NCI-H2107 (cell line): Measurements from ENCODE around the gene CENATAC.
"Not testable (repeated sequence)": the region's sequence is repeated elsewhere in the genome, so short reads cannot be mapped to it uniquely, and the experiment has no call there.

ENCODE experiments used
- DNase-seq: peaks from one replicate; lab custom pipeline; 2025; lab: John Stamatoyannopoulos, UW

CENATAC gene

GRCh38 chr11:118996926-118997626, 862 bp upstream of the CENATAC start:
- no peak for DNase-seq

GRCh38 chr11:118998388-118998717, 415 bp downstream of the CENATAC start:
- DNase-seq, result no peak

- no peak for DNase-seq
Observed at GRCh38 chr11:118998822-118999221, 884 bp downstream of the CENATAC start.

GRCh38 chr11:119000906-119001305, 3.0 kb downstream of the CENATAC start:
- DNase-seq, result no peak

- DNase-seq, result no peak
Observed at GRCh38 chr11:119006656-119007055, 8.7 kb downstream of the CENATAC start.

GRCh38 chr11:119011476-119012053, 13.6 kb downstream of the CENATAC start:
- no peak for DNase-seq

- DNase-seq, result no peak
Observed at GRCh38 chr11:119012629-119013170, 14.8 kb downstream of the CENATAC start.

- DNase-seq, result no peak
Observed at GRCh38 chr11:119014209-119014924, 16.4 kb downstream of the CENATAC start.

GRCh38 chr11:119015054-119015611, 17.2 kb downstream of the CENATAC start:
- no peak for DNase-seq

GRCh38 chr11:119016216-119017009, 18.5 kb downstream of the CENATAC start:
- no peak for DNase-seq

- DNase-seq, result not testable (repeated sequence)
Observed at GRCh38 chr11:119017377-119017776, 19.4 kb downstream of the CENATAC start.

GRCh38 chr11:119018074-119018938, 20.4 kb downstream of the CENATAC start, which contains the start of the genes RPS25 and TRAPPC4:
Gene RPS25 (minus strand): TSS chr11:119018343. CDS start chr11:119018284, 59 bp downstream.
Gene TRAPPC4 (plus strand): TSS chr11:119018766. CDS start chr11:119018796, 30 bp downstream.
- DNase-seq, result peak; percentile 86

GRCh38 chr11:119019996-119020395, 22.1 kb downstream of the CENATAC start:
- DNase-seq, result no peak

GRCh38 chr11:119021631-119022030, 23.7 kb downstream of the CENATAC start:
- DNase-seq, result no peak

GRCh38 chr11:119023741-119024140, 25.8 kb downstream of the CENATAC start:
- DNase-seq, result no peak

- DNase-seq, result no peak
Observed at GRCh38 chr11:119024430-119025098, 26.6 kb downstream of the CENATAC start.

- DNase-seq, result no peak
Observed at GRCh38 chr11:119025099-119025473, 27.1 kb downstream of the CENATAC start.

- no peak for DNase-seq
Observed at GRCh38 chr11:119025541-119025940, 27.6 kb downstream of the CENATAC start.

GRCh38 chr11:119025978-119026766, 28.2 kb downstream of the CENATAC start:
- DNase-seq, result no peak
